Loucy (cell line): ENCODE data around the gene ITLN1.

Experiments used
- CTCF ChIP-seq: fragments of 200-600 bp; sonication (generic); conservative IDR thresholded peaks from 2 replicates; pipeline ENCODE4 v1.5.1; 2014; ENCODE audit warnings: mild to moderate bottlenecking, antibody characterized with exemption, low read length
- EZH2phosphoT487 ChIP-seq: fragments of 200-600 bp; IDR thresholded peaks from 2 replicates; pipeline ENCODE4 v1.6.1; 2018; ENCODE audit warnings: antibody characterized with exemption, mild to moderate bottlenecking, moderate library complexity, borderline replicate concordance

- TF ChIP-seq CTCF (no peak), EZH2phosphoT487 (no peak)
These were observed 8.7 kb downstream of the ITLN1 start for GRCh38 chr1:160876311-160876710.
